HCT116 (cell line): Measurements from ENCODE around the gene PNPLA2. TPM values are rescaled to one million over a fixed set of nuclear protein-coding genes. Genes with fewer than 3 reads are reported as not detected.
A peak's percentile ranks its signal among the peaks of the same experiment; 100 is the strongest.

ENCODE experiments used
- ATAC-seq: fragments of 200-7000 bp; cut with Tn5 transposase; 2 replicates; pipeline ENCODE4 v1.9.1; 2020; ENCODE audit warnings: mild to moderate bottlenecking, moderate library complexity
- BruUV-seq: library from RNA; stranded (reverse); fragments of 400-500 nt; replicated peaks from 2 replicates; lab custom pipeline; 2021; lab: Mats Ljungman, UMichigan
- CTCF ChIA-PET: fragments of 300-600 bp; sonication (Branson Sonifier 250); formaldehyde crosslinking; loops from one replicate; lab custom pipeline; 2021; ENCODE audit warnings: antibody characterized with exemption; lab: Charles Lee
- POLR2A ChIA-PET: fragments of 300-600, 350-600 bp; sonication (Branson Sonifier 250); formaldehyde crosslinking; loops from one replicate; lab custom pipeline; 2021; ENCODE audit warnings: antibody characterized with exemption; lab: Charles Lee
- RAD21 ChIA-PET, 2 experiments: fragments of 300-600 bp; sonication (Branson Sonifier 250); formaldehyde crosslinking; loops; one replicate each; lab custom pipeline; 2023; ENCODE audit warnings: low total read pairs in 2 of 2; ENCODE audit not compliant: uncharacterized antibody in 2 of 2, unreplicated experiment in 2 of 2, low non-redundant PET in 1 of 2; lab: Charles Lee
- DNase-seq: peaks from one replicate; pipeline ENCODE4 v3.0.0-alpha.2; 2010; ENCODE audit warnings: low read depth, low spot score
- H2AFZ ChIP-seq: fragments of 200-600 bp; shearing (Covaris generic), sonication (generic); 2 replicates; pipeline ENCODE4 v1.6.1; 2017; ENCODE audit warnings: low read depth, mixed run types, mixed read lengths, antibody characterized with exemption, low read length; ENCODE audit not compliant: poor library complexity, severe bottlenecking
- H3K27ac ChIP-seq: 2 replicates; pipeline ENCODE4 v1.5.1; 2012; ENCODE audit warnings: low read depth, low read length
- H3K27me3 ChIP-seq: fragments of 200-600 bp; sonication (generic); 2 replicates; pipeline ENCODE4 v1.6.1; 2016; ENCODE audit warnings: mixed run types, low read length, mixed read lengths; ENCODE audit not compliant: insufficient read depth
- H3K36me3 ChIP-seq, 2 experiments: fragments of 200-500 bp in 1 of 2; fragments of 200-600 bp in 1 of 2; sonication (Bioruptor generic) in 1 of 2; sonication (generic) in 1 of 2; 2 replicates each; pipeline versions ENCODE4 v1.5.1 to v1.6.1; 2014 to 2016; ENCODE audit warnings: low read length in 2 of 2, inconsistent platforms in 1 of 2, mixed read lengths in 1 of 2, mixed run types in 1 of 2; ENCODE audit not compliant: insufficient read depth in 2 of 2, control insufficient read depth in 1 of 2
- H3K4me1 ChIP-seq, 2 experiments: fragments of 200-600 bp in 1 of 2; sonication (generic) in 1 of 2; 2 replicates each; pipeline versions ENCODE4 v1.5.1 to v1.6.1; 2012 to 2017; ENCODE audit warnings: low read length in 2 of 2, inconsistent platforms in 1 of 2, mild to moderate bottlenecking in 1 of 2, mixed read lengths in 1 of 2, mixed run types in 1 of 2, moderate library complexity in 1 of 2; ENCODE audit not compliant: insufficient read depth in 2 of 2, control insufficient read depth in 1 of 2
- H3K4me2 ChIP-seq: fragments of 200-600 bp; sonication (generic); 2 replicates; pipeline ENCODE4 v1.6.1; 2017; ENCODE audit warnings: mixed run types, low read length, mixed read lengths
- H3K4me3 ChIP-seq, 2 experiments: fragments of 200-600 bp in 1 of 2; sonication (generic) in 1 of 2; replicated peaks in 1 of 2; 2 replicates each; pipeline ENCODE4 v1.5.1; 2011 to 2016; ENCODE audit warnings: low read length in 2 of 2, control low read depth in 1 of 2, low read depth in 1 of 2, mild to moderate bottlenecking in 1 of 2, mixed read lengths in 1 of 2, mixed run types in 1 of 2
- H3K79me2 ChIP-seq: fragments of 200-600 bp; sonication (generic); 2 replicates; pipeline ENCODE4 v1.6.1; 2017; ENCODE audit warnings: mild to moderate bottlenecking, mixed run types, low read length, moderate library complexity, mixed read lengths; ENCODE audit not compliant: insufficient read depth
- H3K9ac ChIP-seq: fragments of 200-600 bp; sonication (generic); 2 replicates; pipeline ENCODE4 v1.6.1; 2016; ENCODE audit warnings: low read length, mixed read lengths
- H3K9me2 ChIP-seq: fragments of 200-600 bp; sonication (generic), shearing (Covaris generic); 2 replicates; pipeline ENCODE4 v1.6.1; 2017; ENCODE audit warnings: mixed run types, mild to moderate bottlenecking, moderate library complexity; ENCODE audit not compliant: insufficient read depth
- H3K9me3 ChIP-seq, 2 experiments: fragments of 200-500 bp in 1 of 2; fragments of 200-600 bp in 1 of 2; sonication (Bioruptor generic) in 1 of 2; sonication (generic) in 1 of 2; 2 replicates each; pipeline ENCODE4 v1.6.1; 2014 to 2017; ENCODE audit warnings: low read length in 2 of 2, mixed read lengths in 2 of 2, inconsistent platforms in 1 of 2, low read depth in 1 of 2, mild to moderate bottlenecking in 1 of 2, mixed run types in 1 of 2, moderate library complexity in 1 of 2; ENCODE audit not compliant: control insufficient read depth in 1 of 2, insufficient read depth in 1 of 2
- H4K20me1 ChIP-seq: fragments of 200-600 bp; sonication (generic), shearing (Covaris generic); 2 replicates; pipeline ENCODE4 v1.6.1; 2017; ENCODE audit warnings: mixed run types, mild to moderate bottlenecking, moderate library complexity; ENCODE audit not compliant: insufficient read depth
- CBX3 ChIP-seq: IDR thresholded peaks from 2 replicates; pipeline ENCODE4 v1.6.1; 2012; ENCODE audit warnings: low read depth
- CEBPB ChIP-seq: IDR thresholded peaks from 2 replicates; pipeline ENCODE4 v1.6.1; 2012; ENCODE audit warnings: low read depth
- ELF1 ChIP-seq: IDR thresholded peaks from 2 replicates; pipeline ENCODE4 v1.6.1; 2012; ENCODE audit warnings: low read depth, borderline replicate concordance
- EZH2 ChIP-seq: fragments of 200-600 bp; sonication (generic); IDR thresholded peaks from 2 replicates; pipeline ENCODE4 v1.6.1; 2017; ENCODE audit warnings: antibody characterized with exemption, mixed run types
- EZH2phosphoT487 ChIP-seq: fragments of 200-600 bp; IDR thresholded peaks from 2 replicates; pipeline ENCODE4 v1.6.1; 2018; ENCODE audit warnings: antibody characterized with exemption, borderline replicate concordance
- JUND ChIP-seq: IDR thresholded peaks from 2 replicates; pipeline ENCODE4 v1.6.1; 2012
- POLR2A ChIP-seq: IDR thresholded peaks from 2 replicates; pipeline ENCODE4 v1.7.0; 2011; ENCODE audit warnings: borderline replicate concordance; ENCODE audit not compliant: insufficient read depth, insufficient read length; ENCODE audit errors: extremely low read depth
- POLR2AphosphoS5 ChIP-seq: IDR thresholded peaks from 2 replicates; pipeline ENCODE4 v1.6.1; 2011; ENCODE audit warnings: mild to moderate bottlenecking, low read depth, low read length, moderate library complexity
- RAD21 ChIP-seq: IDR thresholded peaks from 2 replicates; pipeline ENCODE4 v1.6.1; 2012; ENCODE audit warnings: low read depth, mild to moderate bottlenecking
- SIN3A ChIP-seq: IDR thresholded peaks from 2 replicates; pipeline ENCODE4 v1.6.1; 2012; ENCODE audit warnings: low read depth
- SP1 ChIP-seq: IDR thresholded peaks from 2 replicates; pipeline ENCODE4 v1.6.1; 2012; ENCODE audit warnings: low read depth
- SRF ChIP-seq: IDR thresholded peaks from 2 replicates; pipeline ENCODE4 v1.6.1; 2012; ENCODE audit warnings: low read depth
- TCF7L2 ChIP-seq: IDR thresholded peaks from 2 replicates; pipeline ENCODE4 v1.7.0; 2011; ENCODE audit warnings: borderline replicate concordance, inconsistent platforms; ENCODE audit not compliant: insufficient read depth, insufficient read length; ENCODE audit errors: extremely low read depth
- ZBTB33 ChIP-seq: IDR thresholded peaks from 2 replicates; pipeline ENCODE4 v1.6.1; 2011; ENCODE audit warnings: mild to moderate bottlenecking, low read length, moderate library complexity; ENCODE audit not compliant: insufficient replicate concordance; ENCODE audit errors: extremely low read depth
- ZFX ChIP-seq: fragments of 450-650 bp; IDR thresholded peaks from 2 replicates; pipeline ENCODE4 v1.6.1; 2017
- ZNF274 ChIP-seq: fragments of 200-500 bp; sonication (Bioruptor generic); IDR thresholded peaks from 2 replicates; pipeline ENCODE4 v1.6.1; 2014; ENCODE audit warnings: mild to moderate bottlenecking, low read depth, low read length, inconsistent platforms
- intact Hi-C: fragments of 100-400 bp; cut with micrococcal nuclease; formaldehyde crosslinking; loops from 2 replicates; pipeline ENCODE4 v1.10.0; 2022
- total RNA-seq: library from RNA; stranded (reverse); gene quantifications from one replicate; pipeline ENCODE4 v1.2.1, GENCODE V29; 2021; ENCODE audit not compliant: unreplicated experiment
- TF ChIP-seq, protein P1 (sequence below): IDR thresholded peaks from 2 replicates; pipeline ENCODE4 v1.6.1; 2012
- TF ChIP-seq, protein P2 (sequence below), 3 experiments: fragments of 200-600 bp in 1 of 3; sonication (generic) in 1 of 3; IDR thresholded peaks in 2 of 3; conservative IDR thresholded peaks in 1 of 3; 2 replicates each; pipeline ENCODE4 v1.5.1; 2012 to 2017; ENCODE audit warnings: low read depth in 2 of 3, low read length in 2 of 3, antibody characterized with exemption in 1 of 3, borderline replicate concordance in 1 of 3, control low read depth in 1 of 3, mild to moderate bottlenecking in 1 of 3, mixed read lengths in 1 of 3, mixed run types in 1 of 3, moderate library complexity in 1 of 3; ENCODE audit not compliant: insufficient read depth in 1 of 3

Gene PNPLA2
- total RNA-seq, 1 experiment from 2014 or later = 124 TPM

DNA sequence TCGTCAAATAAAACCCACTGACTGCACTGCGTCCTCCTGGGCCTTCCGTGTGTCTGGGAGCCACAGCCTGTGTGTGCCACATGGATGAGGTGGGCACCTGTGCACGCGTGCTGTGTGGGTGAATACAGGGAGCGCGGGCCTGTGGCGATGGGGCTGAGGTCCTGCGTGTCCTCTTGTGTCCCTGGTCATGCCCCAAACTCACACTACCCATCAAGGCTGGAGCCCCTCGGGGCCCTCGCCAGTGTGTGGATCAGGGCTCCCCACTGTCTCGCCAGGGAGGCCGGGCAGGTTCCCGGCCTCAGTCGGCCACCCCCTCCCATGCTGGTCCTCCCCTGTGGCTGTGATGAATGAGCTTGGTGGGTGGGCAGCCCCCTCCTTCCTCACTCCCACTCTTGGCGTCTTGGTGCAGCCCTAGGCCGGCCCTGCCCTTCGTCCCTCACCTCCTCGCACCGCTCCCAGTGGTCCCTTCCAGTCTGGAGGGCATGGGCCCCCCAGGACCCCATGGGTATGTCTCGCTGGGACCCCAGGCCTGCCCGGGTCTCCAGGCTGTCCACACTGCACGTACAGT is 13.3 kb downstream of the PNPLA2 start:
- Histone ChIP-seq H3K9me2 (no peaks in the 10 kb centered on the region), H3K36me3 (peaks cover 0 to 10% of the 10 kb centered on the region in 2 experiments; a peak in 1 of 4 replicates), H3K4me2 (peak overlapping the region; percentile 99), H3K4me3 (peak overlapping the region; percentile 74 to 90), H4K20me1 (peaks cover 6% of the 10 kb centered on the region; the same call in 1 of the 2 replicates), H3K27me3 (no peaks in the 10 kb centered on the region), H3K27ac (peak overlapping the region; percentile 88), H3K4me1 (peaks cover 27 to 58% of the 10 kb centered on the region in 2 experiments), H3K79me2 (peaks cover 45% of the 10 kb centered on the region), H3K9me3 (no peaks in the 10 kb centered on the region), H3K9ac (peak overlapping the region; percentile 95), H2AFZ (no peak overlapping the region)
- ChIA-PET POLR2A (interaction anchor here (1.0 to 1.4 kb wide), 4 partner anchors 10 to 13 kb away, joined by 3 to 12 read pairs (median 6); partner anchors contain the start of genes PNPLA2, POLR2L and TSPAN4), CTCF (no interaction called here), RAD21 (no interaction called here)
- no peak for DNase-seq
- no peak for TF ChIP-seq SIN3A
- no peak for TF ChIP-seq CEBPB
- TF ChIP-seq, protein P1, sequence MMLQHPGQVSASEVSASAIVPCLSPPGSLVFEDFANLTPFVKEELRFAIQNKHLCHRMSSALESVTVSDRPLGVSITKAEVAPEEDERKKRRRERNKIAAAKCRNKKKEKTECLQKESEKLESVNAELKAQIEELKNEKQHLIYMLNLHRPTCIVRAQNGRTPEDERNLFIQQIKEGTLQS = no peak
- TF ChIP-seq ZNF274 = no peak
- TF ChIP-seq EZH2phosphoT487 = no peak
- TF ChIP-seq ZFX = no peak
- no peak for TF ChIP-seq SP1
- TF ChIP-seq CBX3 = no peak
- no peak for TF ChIP-seq ELF1
- no peak for TF ChIP-seq JUND
- no peak; the same call in 1 of the 2 replicates for TF ChIP-seq POLR2AphosphoS5
- TF ChIP-seq SRF = no peak
- no peak for TF ChIP-seq TCF7L2
- no peak for TF ChIP-seq ZBTB33
- TF ChIP-seq RAD21 = no peak
- TF ChIP-seq, protein P2, sequence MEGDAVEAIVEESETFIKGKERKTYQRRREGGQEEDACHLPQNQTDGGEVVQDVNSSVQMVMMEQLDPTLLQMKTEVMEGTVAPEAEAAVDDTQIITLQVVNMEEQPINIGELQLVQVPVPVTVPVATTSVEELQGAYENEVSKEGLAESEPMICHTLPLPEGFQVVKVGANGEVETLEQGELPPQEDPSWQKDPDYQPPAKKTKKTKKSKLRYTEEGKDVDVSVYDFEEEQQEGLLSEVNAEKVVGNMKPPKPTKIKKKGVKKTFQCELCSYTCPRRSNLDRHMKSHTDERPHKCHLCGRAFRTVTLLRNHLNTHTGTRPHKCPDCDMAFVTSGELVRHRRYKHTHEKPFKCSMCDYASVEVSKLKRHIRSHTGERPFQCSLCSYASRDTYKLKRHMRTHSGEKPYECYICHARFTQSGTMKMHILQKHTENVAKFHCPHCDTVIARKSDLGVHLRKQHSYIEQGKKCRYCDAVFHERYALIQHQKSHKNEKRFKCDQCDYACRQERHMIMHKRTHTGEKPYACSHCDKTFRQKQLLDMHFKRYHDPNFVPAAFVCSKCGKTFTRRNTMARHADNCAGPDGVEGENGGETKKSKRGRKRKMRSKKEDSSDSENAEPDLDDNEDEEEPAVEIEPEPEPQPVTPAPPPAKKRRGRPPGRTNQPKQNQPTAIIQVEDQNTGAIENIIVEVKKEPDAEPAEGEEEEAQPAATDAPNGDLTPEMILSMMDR (IDR thresholded peaks at IDR 0.05 in 2 of 3, conservative IDR thresholded peaks at IDR 0.05 in 1 of 3; ENCODE audit: borderline replicate concordance in 1 of 3, insufficient read depth in 1 of 3, low read depth in 2 of 3, low read length in 2 of 3) = no peak
- TF ChIP-seq EZH2 = no peak
- TF ChIP-seq POLR2A = no peak
- intact Hi-C loops = no loop called here
- no TSS peak for BruUV-seq
- no peak for ATAC-seq
